IMR-90 (cell line): ENCODE data around the gene LILRB1. TPM values are rescaled to one million over a fixed set of nuclear protein-coding genes. Genes with fewer than 3 reads are reported as not detected.
"Not testable (repeated sequence)": the region's sequence is repeated elsewhere in the genome, so short reads cannot be mapped to it uniquely, and the experiment has no call there.

ENCODE experiments used
- ATAC-seq: fragments of 200-7000 bp; cut with Tn5 transposase; 2 replicates; pipeline ENCODE4 v1.9.1; 2020; ENCODE audit warnings: low read depth, mild to moderate bottlenecking, moderate library complexity
- Bru-seq: library from RNA; stranded (reverse); fragments of 400-500 nt; gene quantifications from one replicate; lab custom pipeline; 2021; lab: Mats Ljungman, UMichigan
- BruChase-seq, 2 experiments: library from RNA; stranded (reverse); fragments of 400-500 nt; gene quantifications; one replicate each; lab custom pipeline; 2021; lab: Mats Ljungman, UMichigan
- BruUV-seq: library from RNA; stranded (reverse); fragments of 400-500 nt; replicated peaks from 2 replicates; lab custom pipeline; 2021; lab: Mats Ljungman, UMichigan
- CTCF ChIA-PET: fragments of 300-600 bp; formaldehyde crosslinking; extraction: SDS; loops from one replicate; lab custom pipeline; 2021; ENCODE audit warnings: antibody characterized with exemption; lab: Yijun Ruan, JAX
- POLR2A ChIA-PET: fragments of 300-600 bp; sonication (Branson Sonifier 250); formaldehyde crosslinking; loops from one replicate; lab custom pipeline; 2022; ENCODE audit warnings: antibody characterized with exemption; ENCODE audit not compliant: unreplicated experiment; lab: Charles Lee
- DNase-seq: peaks from one replicate; pipeline ENCODE4 v3.0.0; 2013
- H2AFZ ChIP-seq: replicated peaks from 2 replicates; pipeline ENCODE3; 2013; ENCODE audit warnings: low read length, mild to moderate bottlenecking; ENCODE audit not compliant: poor library complexity
- H2AK5ac ChIP-seq: 2 replicates; pipeline ENCODE4 v1.6.1; 2013; ENCODE audit warnings: low read depth, low read length, inconsistent platforms
- H2AK9ac ChIP-seq: replicated peaks from 2 replicates; pipeline ENCODE3; 2013; ENCODE audit warnings: mild to moderate bottlenecking, low read depth, low read length, moderate library complexity; ENCODE audit not compliant: poor library complexity
- H2BK120ac ChIP-seq: 2 replicates; pipeline ENCODE4 v1.6.1; 2013; ENCODE audit warnings: low read depth, low read length, inconsistent platforms
- H2BK15ac ChIP-seq: 3 replicates; pipeline ENCODE4 v1.6.1; 2013; ENCODE audit warnings: low read depth, low read length, inconsistent platforms
- H2BK20ac ChIP-seq: 2 replicates; pipeline ENCODE4 v1.6.1; 2013; ENCODE audit warnings: low read depth, mild to moderate bottlenecking, inconsistent platforms, low read length, moderate library complexity
- H2BK5ac ChIP-seq: 2 replicates; pipeline ENCODE4 v1.6.1; 2013; ENCODE audit warnings: mild to moderate bottlenecking, low read depth, low read length, inconsistent platforms; ENCODE audit not compliant: poor library complexity, severe bottlenecking
- H3K14ac ChIP-seq: replicated peaks from 2 replicates; pipeline ENCODE4 v1.6.1; 2013; ENCODE audit warnings: low read depth, low read length, inconsistent platforms
- H3K18ac ChIP-seq: 2 replicates; pipeline ENCODE4 v1.6.1; 2013; ENCODE audit warnings: low read depth, low read length, control low read depth
- H3K23ac ChIP-seq: 2 replicates; pipeline ENCODE4 v1.6.1; 2013; ENCODE audit warnings: low read depth, low read length, inconsistent platforms
- H3K27ac ChIP-seq: 2 replicates; pipeline ENCODE4 v1.5.1; 2013; ENCODE audit warnings: mild to moderate bottlenecking, control low read depth, low read length; ENCODE audit not compliant: insufficient read depth
- H3K27me3 ChIP-seq: 2 replicates; pipeline ENCODE4 v1.6.1; 2013; ENCODE audit warnings: low read length; ENCODE audit not compliant: control insufficient read depth, insufficient read depth
- H3K36me3 ChIP-seq: 2 replicates; pipeline ENCODE4 v1.6.1; 2013; ENCODE audit warnings: low read length, mixed read lengths; ENCODE audit not compliant: control insufficient read depth, insufficient read depth
- H3K4ac ChIP-seq: 2 replicates; pipeline ENCODE4 v1.6.1; 2013; ENCODE audit warnings: low read depth, low read length, inconsistent platforms
- H3K4me1 ChIP-seq: 2 replicates; pipeline ENCODE4 v1.6.1; 2013; ENCODE audit warnings: low read length, mixed read lengths; ENCODE audit not compliant: control insufficient read depth, insufficient read depth
- H3K4me2 ChIP-seq: 2 replicates; pipeline ENCODE4 v1.6.1; 2013; ENCODE audit warnings: low read depth, mild to moderate bottlenecking, control low read depth, low read length, moderate library complexity
- H3K4me3 ChIP-seq: 2 replicates; pipeline ENCODE4 v1.5.1; 2013; ENCODE audit warnings: low read depth, mild to moderate bottlenecking, control low read depth, low read length, moderate library complexity; ENCODE audit not compliant: insufficient read depth
- H3K56ac ChIP-seq: 2 replicates; pipeline ENCODE4 v1.6.1; 2013; ENCODE audit warnings: low read length, inconsistent platforms; ENCODE audit not compliant: insufficient read depth; ENCODE audit errors: extremely low read depth
- H3K79me1 ChIP-seq, 2 experiments: 2 replicates each; pipeline ENCODE4 v1.6.1; 2013; ENCODE audit warnings: low read length in 2 of 2, inconsistent platforms in 1 of 2, low read depth in 1 of 2
- H3K9ac ChIP-seq: 2 replicates; pipeline ENCODE4 v1.6.1; 2013; ENCODE audit warnings: low read depth, low read length, control low read depth
- H3K9me1 ChIP-seq: 2 replicates; pipeline ENCODE4 v1.6.1; 2013; ENCODE audit warnings: low read length, inconsistent platforms; ENCODE audit not compliant: insufficient read depth
- H3K9me3 ChIP-seq: 2 replicates; pipeline ENCODE4 v1.6.1; 2013; ENCODE audit warnings: low read length; ENCODE audit not compliant: control insufficient read depth, insufficient read depth
- H4K20me1 ChIP-seq: 2 replicates; pipeline ENCODE4 v1.6.1; 2013; ENCODE audit warnings: low read length, inconsistent platforms; ENCODE audit not compliant: insufficient read depth
- H4K5ac ChIP-seq: 2 replicates; pipeline ENCODE4 v1.6.1; 2013; ENCODE audit warnings: mild to moderate bottlenecking, low read depth, low read length, control low read depth
- H4K8ac ChIP-seq, 2 experiments: 2 replicates each; pipeline ENCODE4 v1.6.1; 2013; ENCODE audit warnings: low read depth in 2 of 2, low read length in 2 of 2, control low read depth in 1 of 2, inconsistent platforms in 1 of 2
- H4K91ac ChIP-seq: 2 replicates; pipeline ENCODE4 v1.6.1; 2013; ENCODE audit warnings: low read depth, low read length, inconsistent platforms; ENCODE audit not compliant: insufficient read depth
- WGBS, 2 experiments: methylation state at CpG; one replicate each; pipeline versions ENCODE4 v1.1.5 to v1.1.7; 2013; ENCODE audit warnings: missing lambda C conversion rate in 2 of 2; ENCODE audit not compliant: insufficient read length in 1 of 2; ENCODE audit errors: extremely low coverage in 2 of 2; 5-methylcytosine and 5-hydroxymethylcytosine counted together
- dilution Hi-C: fragments of 300-500 bp; cut with HindIII; formaldehyde crosslinking; loops from one replicate; pipeline ENCODE4 v1.14.3; 2018; ENCODE audit warnings: low sequenced_read_pairs; ENCODE audit not compliant: unreplicated experiment
- in situ Hi-C: fragments of 300-500 bp; cut with MboI; formaldehyde crosslinking; loops from 3 replicates; pipeline ENCODE4 v1.14.3; 2019; ENCODE audit warnings: low sequenced_read_pairs, inconsistent platforms, mixed read lengths
- intact Hi-C: fragments of 100-400 bp; cut with micrococcal nuclease; formaldehyde crosslinking; loops from 2 replicates; pipeline ENCODE4 v1.10.0; 2022
- long read RNA-seq: library from polyadenylated mRNA; unstranded; transcript quantifications from one replicate; pipeline ENCODE4 v2.0.0, GENCODE V29; 2021; ENCODE audit not compliant: unreplicated experiment
- polyA plus RNA-seq, 3 experiments: library from polyadenylated mRNA; depleted of rRNA; stranded (reverse); fragments of >200 nt; gene quantifications; 2 replicates each; pipeline ENCODE4 v1.2.3, GENCODE V29; 2012; ENCODE audit warnings: low replicate concordance in 1 of 3
- total RNA-seq: library from RNA; depleted of rRNA; stranded (reverse); fragments of >200 nt; gene quantifications from 2 replicates; pipeline ENCODE4 v1.2.3, GENCODE V29; 2012; rRNA removed

LILRB1 gene
- total RNA-seq (not detected in 2 replicates), polyA plus RNA-seq (2012; rRNA removed) (not detected in 2 replicates), Bru-seq, nascent RNA (not detected), BruChase-seq, experiment 1, labeled RNA remaining after a 6-hour chase (not detected), BruChase-seq, experiment 2, labeled RNA remaining after a 2-hour chase (not detected)
- not detected in 2 replicates for polyA plus RNA-seq (2012; cell fraction: cytosol; rRNA removed)
- not detected in 2 replicates for polyA plus RNA-seq (2012; cell fraction: nucleus; rRNA removed; ENCODE audit: low replicate concordance)
- long read RNA-seq: 0 reads

DNA sequence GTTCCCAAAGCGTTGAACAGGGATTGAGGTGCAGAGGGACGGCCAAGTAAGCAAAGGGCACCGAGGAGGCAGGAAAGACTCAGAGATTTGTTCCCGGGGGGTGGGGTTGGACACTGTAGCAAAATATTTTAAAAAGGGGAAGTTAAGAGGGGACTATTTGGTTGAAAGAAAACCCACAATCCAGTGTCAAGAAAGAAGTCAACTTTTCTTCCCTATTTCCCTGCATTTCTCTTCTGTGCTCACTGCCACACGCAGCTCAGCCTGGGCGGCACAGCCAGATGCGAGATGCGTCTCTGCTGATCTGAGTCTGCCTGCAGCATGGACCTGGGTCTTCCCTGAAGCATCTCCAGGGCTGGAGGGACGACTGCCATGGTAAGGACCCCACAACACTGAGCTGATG lies at the start of gene LILRB1:
Gene LILRB1, plus strand, starts transcription at position 223 of the 400 bp plus-strand sequence. CDS start 590 bp downstream, outside the sequence.
- WGBS, 2 experiments: 0% methylated on average over 1 of the region's 9 CpGs; no CpG with 5 or more reads in 1 of the 2 experiments
- intact Hi-C loops, dilution Hi-C loops: not testable (repeated sequence)

More for the DNA sequence above, at the start of gene LILRB1:
- H3K4me3 ChIP-seq, H3K14ac ChIP-seq, H4K91ac ChIP-seq, H3K4me2 ChIP-seq, H3K27ac ChIP-seq, H2AK9ac ChIP-seq, H3K9me1 ChIP-seq, H3K23ac ChIP-seq, BruUV-seq, H3K56ac ChIP-seq, H2BK15ac ChIP-seq, ATAC-seq, H3K4ac ChIP-seq, H3K18ac ChIP-seq, H2BK120ac ChIP-seq, H2AFZ ChIP-seq, POLR2A ChIA-PET, H3K9ac ChIP-seq, H3K36me3 ChIP-seq, H2BK20ac ChIP-seq, H2AK5ac ChIP-seq, H3K27me3 ChIP-seq, H3K4me1 ChIP-seq, H4K5ac ChIP-seq, H3K79me1 ChIP-seq, H4K8ac ChIP-seq, H2BK5ac ChIP-seq, CTCF ChIA-PET, H4K20me1 ChIP-seq, DNase-seq: not testable (repeated sequence)
- peaks cover 21% of the 10 kb centered on the region for H3K9me3 ChIP-seq
- in situ Hi-C loops: loop anchor here (5.0 kb wide), 1 partner anchor 348 kb away; the partner anchor contains the start of gene LILRB2
